SU-DHL-6 (cell line): ENCODE measurements around the gene FEM1B.

Source experiments
- CTCF ChIP-seq: fragments of 200-600 bp; sonication (generic); IDR thresholded peaks from one replicate; pipeline ENCODE4 v1.5.1; 2017; ENCODE audit warnings: antibody characterized with exemption, mild to moderate bottlenecking, low read length, moderate library complexity; ENCODE audit not compliant: insufficient read depth, poor library complexity, severe bottlenecking
- EZH2phosphoT487 ChIP-seq: fragments of 200-600 bp; sonication (generic), shearing (Covaris generic); conservative IDR thresholded peaks from 2 replicates; pipeline ENCODE4 v1.6.1; 2018; ENCODE audit warnings: mild to moderate bottlenecking, antibody characterized with exemption, low read length, moderate library complexity, mixed read lengths

- TF ChIP-seq CTCF (no peak), EZH2phosphoT487 (no peak)
Observed at GRCh38 chr15:68298882-68299381, 21.4 kb downstream of the FEM1B start.
